ENCODE measurements around the gene SATB1. TPM values are rescaled to one million over a fixed set of nuclear protein-coding genes. Genes with fewer than 3 reads are reported as not detected.

SATB1 gene
- total and polyA plus RNA-seq, 2 of the 4 experiments (the other 2 are of a cell fraction): 7.5 to 10.7 TPM

GRCh38 chr3:18439281-18439680 lies 14.1 kb upstream of the SATB1 start:
- Histone ChIP-seq H3K27me3 (ENCODE audit: control insufficient read depth, insufficient read depth, low read length) (peaks cover 18% of the 10 kb centered on the region), H4K8ac (ENCODE audit: low read depth in 2 of 2, low read length in 2 of 2) (no peak overlapping the region), H2BK5ac (ENCODE audit: low read depth, low read length, poor library complexity, severe bottlenecking) (no peak overlapping the region), H3K27ac (ENCODE audit: insufficient read depth, low read length) (no peak overlapping the region), H2BK20ac (ENCODE audit: low read depth, low read length) (no peak overlapping the region), H3K9ac (ENCODE audit: low read depth, low read length) (no peak overlapping the region), H3K18ac (ENCODE audit: low read depth, low read length) (no peak overlapping the region), H4K20me1 (ENCODE audit: insufficient read depth, low read length) (no peaks in the 10 kb centered on the region), H3K9me3 (ENCODE audit: control insufficient read depth, insufficient read depth, low read length) (no peaks in the 10 kb centered on the region), H3K4me3 (ENCODE audit: insufficient read depth, low read depth, low read length) (no peak overlapping the region), H3K9me1 (ENCODE audit: insufficient read depth, low read length) (no peaks in the 10 kb centered on the region), H3K23ac (ENCODE audit: low read depth, low read length) (no peak overlapping the region), H2BK15ac (ENCODE audit: low read depth, low read length) (no peak overlapping the region), H2AK9ac (replicated peaks; ENCODE audit: low read depth, low read length, poor library complexity) (no peak overlapping the region), H2AFZ (replicated peaks; ENCODE audit: low read length, poor library complexity) (no peak overlapping the region), H3K79me1 (ENCODE audit: low read depth in 1 of 2, low read length in 2 of 2) (no peaks in the 10 kb centered on the region), H3K4me1 (ENCODE audit: control insufficient read depth, insufficient read depth, low read length) (no peaks in the 10 kb centered on the region), H3K4ac (ENCODE audit: low read depth, low read length) (no peak overlapping the region), H4K91ac (ENCODE audit: insufficient read depth, low read depth, low read length) (no peak overlapping the region), H3K56ac (ENCODE audit: extremely low read depth, insufficient read depth, low read length) (no peak overlapping the region), H3K4me2 (ENCODE audit: low read depth, low read length) (no peak overlapping the region), H3K14ac (replicated peaks; ENCODE audit: low read depth, low read length) (no peak overlapping the region), H3K36me3 (ENCODE audit: control insufficient read depth, insufficient read depth, low read length) (no peaks in the 10 kb centered on the region), H2BK120ac (ENCODE audit: low read depth, low read length) (no peak overlapping the region), H2AK5ac (ENCODE audit: low read depth, low read length) (no peak overlapping the region), H4K5ac (ENCODE audit: low read depth, low read length) (no peak overlapping the region)
- POLR2A ChIA-PET (ENCODE audit: unreplicated experiment): no interaction called here
- intact Hi-C loops (cut with micrococcal nuclease): no loop called here
- TF ChIP-seq RFX5 (IDR thresholded peaks at IDR 0.05; ENCODE audit: low read depth, low read length): no peak
- TF ChIP-seq MAFK (IDR thresholded peaks at IDR 0.05; ENCODE audit: low read depth, low read length): no peak
- in situ Hi-C loops (cut with MboI; ENCODE audit: low sequenced_read_pairs): no loop called here
- no TSS peak for BruUV-seq (replicated peaks)
- WGBS, 2 experiments (ENCODE audit: extremely low coverage in 2 of 2, insufficient read length in 1 of 2): no CpG with 5 or more reads among the region's 1 CpG
- DNase-seq: no peak
- ATAC-seq (ENCODE audit: low read depth): no peak
- dilution Hi-C loops (cut with HindIII; ENCODE audit: low sequenced_read_pairs, unreplicated experiment): no loop called here
- CTCF ChIA-PET: no interaction called here

All from IMR-90 (cell line).